Measurements from ENCODE around the gene KRT24.

Gene KRT24

GRCh38 chr17:40694584-40694983 lies 9.0 kb downstream of the KRT24 start:
- DNase-seq (ENCODE audit: low read depth), result no peak

GRCh38 chr17:40687106-40687505 lies 16.4 kb downstream of the KRT24 start:
- DNase-seq (ENCODE audit: low read depth), result no peak

- no peak for DNase-seq (ENCODE audit: low read depth)
Observed at GRCh38 chr17:40686192-40686591, 17.4 kb downstream of the KRT24 start.

GRCh38 chr17:40680998-40681397 lies 22.6 kb downstream of the KRT24 start:
- DNase-seq (ENCODE audit: low read depth), result no peak

- DNase-seq (ENCODE audit: low read depth), result no peak
Observed at GRCh38 chr17:40679523-40679907, 24.0 kb downstream of the KRT24 start.

GRCh38 chr17:40678902-40679522 lies 24.5 kb downstream of the KRT24 start:
- DNase-seq (ENCODE audit: low read depth), result no peak

GRCh38 chr17:40675905-40676304 lies 27.6 kb downstream of the KRT24 start:
- no peak for DNase-seq (ENCODE audit: low read depth)

- no peak for DNase-seq (ENCODE audit: low read depth)
Observed at GRCh38 chr17:40672654-40673053, 30.9 kb downstream of the KRT24 start.

GRCh38 chr17:40671282-40671681 lies 32.3 kb downstream of the KRT24 start:
- DNase-seq (ENCODE audit: low read depth), result no peak

- no peak for DNase-seq (ENCODE audit: low read depth)
Observed at GRCh38 chr17:40666331-40666730, 37.2 kb downstream of the KRT24 start.

GRCh38 chr17:40664582-40665333 lies 38.8 kb downstream of the KRT24 start, which contains the start of gene KRT222:
Gene KRT222 (minus strand): TSS chr17:40665177. CDS start chr17:40665099, 78 bp downstream.
- DNase-seq (ENCODE audit: low read depth), result no peak

- no peak for DNase-seq (ENCODE audit: low read depth)
Observed at GRCh38 chr17:40663252-40663651, 40.3 kb downstream of the KRT24 start.

GRCh38 chr17:40659911-40660310 lies 43.6 kb downstream of the KRT24 start:
- DNase-seq (ENCODE audit: low read depth), result no peak

- no peak for DNase-seq (ENCODE audit: low read depth)
Observed at GRCh38 chr17:40658396-40658795, 45.2 kb downstream of the KRT24 start.

GRCh38 chr17:40651939-40652338 lies 51.6 kb downstream of the KRT24 start:
- DNase-seq (ENCODE audit: low read depth), result no peak

- no peak for DNase-seq (ENCODE audit: low read depth)
Observed at GRCh38 chr17:40648384-40648968, 55.1 kb downstream of the KRT24 start.
